T-helper 22 cell (primary cell): ENCODE measurements around the gene SH3GLB1.

Source experiments
- DNase-seq: peaks from one replicate; pipeline ENCODE4 v3.0.0-alpha.2; 2020; ENCODE audit warnings: low read depth

The SH3GLB1 gene

DNA sequence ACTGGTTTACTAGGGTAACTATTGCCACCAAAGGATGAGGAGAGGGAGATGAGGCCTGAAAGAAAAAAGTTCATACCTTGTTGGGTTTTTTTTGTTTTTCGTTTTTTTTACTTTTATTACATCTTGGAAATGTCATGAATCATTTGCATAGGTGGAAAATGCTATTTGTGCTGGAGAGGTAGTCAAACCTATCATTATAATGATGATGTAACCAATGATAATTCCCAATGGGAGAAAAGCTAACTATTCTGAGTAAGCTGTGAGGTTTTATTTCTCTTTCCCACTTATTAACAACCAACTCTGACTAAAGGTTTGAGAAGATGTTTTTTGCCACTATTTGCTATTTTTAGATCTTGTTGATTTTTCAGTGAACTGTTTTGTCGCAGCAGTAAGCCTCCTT lies 29.0 kb downstream of the SH3GLB1 start:
- DNase-seq: no peak

DNA sequence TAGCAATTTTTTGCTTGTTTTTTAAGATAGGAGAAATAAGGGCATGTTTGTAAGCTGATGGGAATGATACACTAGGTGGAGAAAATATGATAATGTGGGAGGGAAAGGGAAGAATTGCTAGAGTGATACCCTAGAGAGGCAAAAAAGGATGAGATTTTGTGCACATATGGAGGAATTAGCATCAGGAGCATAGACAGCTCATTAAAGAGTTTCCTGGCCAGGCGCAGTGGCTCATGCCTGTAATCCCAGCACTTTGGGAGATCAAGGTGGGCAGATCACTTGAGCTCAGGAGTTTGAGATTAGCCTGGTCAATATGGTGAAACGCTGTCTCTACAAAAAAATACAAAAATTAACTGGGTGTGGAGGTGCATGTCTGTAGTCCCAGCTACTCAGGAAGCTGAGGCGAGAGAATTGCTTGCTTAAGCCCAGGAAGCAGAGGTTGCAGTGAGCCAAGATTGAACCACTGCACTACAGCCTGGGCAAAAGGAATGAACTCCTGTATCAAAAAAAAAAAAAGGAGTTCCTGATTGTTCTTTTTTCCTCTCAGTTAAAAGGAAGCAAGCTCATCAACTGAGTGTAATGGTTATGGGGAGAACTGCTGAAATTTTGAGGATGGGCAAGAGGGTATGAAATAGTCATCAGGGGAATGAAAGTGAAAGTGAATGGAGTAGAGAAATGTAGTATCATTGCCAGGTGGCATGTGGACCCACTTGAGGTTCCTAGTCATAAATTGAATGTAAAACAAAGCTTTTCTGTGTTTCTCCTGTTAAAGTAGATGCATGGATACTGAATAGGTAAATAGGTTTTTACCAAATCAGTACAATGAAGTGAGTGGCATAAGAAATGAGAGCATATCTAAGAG lies 35.5 kb downstream of the SH3GLB1 start:
- DNase-seq: no peak

DNA sequence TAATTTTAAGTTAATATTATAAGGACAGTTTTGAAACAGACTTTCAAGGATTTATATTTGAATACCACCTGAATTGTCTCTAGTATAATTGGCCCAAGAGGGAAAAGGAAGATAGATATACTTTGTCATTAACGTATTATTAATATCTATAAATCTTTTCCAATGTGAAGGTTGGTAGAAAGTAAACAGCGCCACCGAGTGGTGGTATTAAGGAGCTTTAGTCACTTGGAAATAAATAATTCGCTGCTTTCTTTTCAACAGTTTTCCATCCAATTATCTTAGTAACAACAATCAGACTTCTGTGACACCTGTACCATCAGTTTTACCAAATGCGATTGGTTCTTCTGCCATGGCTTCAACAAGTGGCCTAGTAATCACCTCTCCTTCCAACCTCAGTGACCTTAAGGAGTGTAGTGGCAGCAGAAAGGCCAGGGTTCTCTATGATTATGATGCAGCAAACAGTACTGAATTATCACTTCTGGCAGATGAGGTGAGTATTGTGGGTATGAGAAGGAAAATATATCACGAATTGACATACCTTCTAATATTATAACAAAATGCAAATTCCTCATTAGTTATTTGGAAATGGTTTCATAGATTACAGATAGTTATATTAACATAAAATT lies 37.7 kb downstream of the SH3GLB1 start:
- DNase-seq: no peak

DNA sequence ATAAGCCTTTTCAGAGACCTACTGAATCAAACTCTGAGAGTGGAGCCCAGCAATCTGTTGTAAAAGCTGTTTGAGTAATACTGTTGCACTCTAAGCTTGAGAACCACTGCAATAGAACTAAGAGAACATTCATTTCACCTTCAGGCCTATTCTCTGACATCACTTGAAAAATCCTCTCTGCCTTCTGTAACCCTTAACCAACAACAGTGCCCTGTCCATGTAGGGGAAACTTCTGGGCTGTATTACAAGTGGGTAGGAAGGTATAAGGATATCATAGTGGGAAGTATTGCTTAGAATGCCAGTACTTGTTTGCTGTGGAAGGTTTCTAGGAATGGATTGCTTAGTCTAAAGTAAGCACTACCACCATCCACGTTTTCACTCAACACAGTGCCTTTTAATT lies 42.9 kb downstream of the SH3GLB1 start:
- DNase-seq: no peak

DNA sequence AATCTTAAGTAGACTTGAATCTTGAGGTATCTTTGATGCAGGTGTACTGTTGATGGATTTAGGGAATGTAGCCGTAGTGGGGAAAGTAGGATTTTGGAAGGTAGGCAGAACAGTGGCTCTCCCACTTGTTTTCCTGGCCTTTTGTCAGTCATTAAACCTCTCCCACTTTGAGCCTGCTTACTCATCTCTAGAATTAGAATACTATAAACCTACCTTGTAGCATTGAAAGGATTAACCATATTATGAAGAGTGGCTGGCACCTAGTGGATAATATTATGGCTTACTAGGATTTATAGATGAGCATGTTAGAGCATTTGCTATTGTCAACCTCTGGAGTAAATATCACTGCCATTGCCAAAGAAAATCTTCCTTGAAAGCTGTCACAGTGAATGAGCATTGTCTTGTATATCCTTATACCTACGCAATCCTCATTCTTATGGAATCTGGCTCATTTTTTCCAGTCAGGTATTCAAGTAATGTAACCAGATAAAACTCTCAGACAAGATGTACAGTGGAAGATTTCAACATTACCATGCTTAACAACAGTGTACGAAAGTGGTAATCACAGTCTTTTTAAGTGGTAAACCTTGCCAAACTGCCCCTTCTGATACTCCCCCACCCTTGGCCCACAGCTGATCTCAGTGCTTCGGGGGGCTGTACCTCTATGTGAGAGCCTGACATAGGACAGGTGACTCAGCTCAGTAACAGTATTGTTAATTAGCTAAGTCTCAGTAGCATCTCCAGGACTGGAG lies 44.4 kb downstream of the SH3GLB1 start:
- DNase-seq: no peak

DNA sequence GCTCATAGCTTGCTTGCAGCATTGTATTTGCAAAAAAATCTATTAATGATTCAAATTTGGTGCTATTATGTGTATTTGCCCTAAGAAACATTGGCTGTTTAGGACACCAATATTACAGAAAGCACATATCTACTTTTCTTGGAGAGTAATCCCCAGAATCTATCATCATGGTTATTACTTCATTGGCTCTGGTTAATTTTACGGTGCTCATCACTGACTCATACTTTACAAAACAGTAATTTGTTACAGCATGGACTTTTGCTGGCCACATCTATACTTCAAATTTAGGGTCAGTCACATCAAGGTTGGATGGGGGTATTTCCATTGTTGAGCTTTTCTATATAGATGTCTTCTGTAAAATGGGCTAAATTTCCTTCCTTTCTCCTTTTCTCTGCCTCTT lies 45.7 kb downstream of the SH3GLB1 start:
- DNase-seq: no peak

DNA sequence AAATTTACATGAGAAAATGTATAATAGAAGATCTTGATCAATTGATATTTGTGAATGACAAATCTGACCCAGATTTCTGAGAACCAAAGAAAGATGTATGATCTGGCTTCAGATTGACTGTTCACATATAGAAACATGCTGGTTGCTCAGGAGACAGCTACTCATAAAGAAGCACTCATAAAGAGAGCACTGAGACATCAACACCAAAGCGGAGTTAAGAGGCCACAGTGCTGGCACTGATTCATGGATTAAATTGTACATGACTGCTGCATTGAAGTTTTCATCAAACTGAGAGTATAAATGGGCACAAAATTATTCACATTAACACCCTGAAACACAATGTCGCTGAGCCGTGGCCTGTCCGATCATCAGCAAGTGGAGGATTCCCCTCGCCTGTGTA lies 46.2 kb downstream of the SH3GLB1 start:
- DNase-seq: no peak

DNA sequence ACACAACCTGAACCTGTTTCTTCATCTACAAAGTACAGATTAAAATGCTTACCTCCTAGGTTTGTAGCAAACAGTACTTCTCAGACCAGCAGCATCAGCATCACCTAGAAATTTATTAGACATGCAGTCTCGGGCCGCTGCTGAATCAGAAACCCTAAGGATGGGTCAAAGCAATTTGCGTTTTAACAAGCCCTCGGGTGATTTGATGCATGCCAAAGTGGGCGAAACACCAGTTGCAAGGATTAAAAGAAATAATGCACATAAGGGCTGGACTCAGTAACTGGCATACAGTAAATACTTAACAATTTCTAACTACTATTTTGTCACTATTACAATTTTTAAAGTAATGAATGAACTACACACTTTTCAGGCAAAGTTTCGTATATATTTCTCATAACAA lies 47.5 kb downstream of the SH3GLB1 start:
- no peak for DNase-seq

DNA sequence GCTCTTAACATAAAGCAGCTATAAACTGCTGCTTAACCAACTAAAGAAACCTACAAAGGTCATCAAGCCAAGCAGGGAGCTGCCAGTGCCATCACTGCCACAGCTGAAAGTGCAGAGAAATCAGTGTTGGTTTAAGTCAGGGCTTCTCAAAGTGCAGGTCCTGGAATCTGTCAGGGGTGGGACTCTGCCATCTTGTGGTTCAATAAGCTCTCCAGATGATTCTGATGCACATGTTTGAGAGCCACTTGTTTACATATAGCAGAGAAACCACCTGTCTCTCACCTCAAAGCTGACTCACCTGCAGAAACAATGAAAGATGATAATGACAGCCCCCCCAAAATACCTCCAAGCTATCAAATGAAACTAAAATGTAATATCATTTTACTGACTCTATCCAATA lies 49.3 kb downstream of the SH3GLB1 start:
- no peak for DNase-seq

DNA sequence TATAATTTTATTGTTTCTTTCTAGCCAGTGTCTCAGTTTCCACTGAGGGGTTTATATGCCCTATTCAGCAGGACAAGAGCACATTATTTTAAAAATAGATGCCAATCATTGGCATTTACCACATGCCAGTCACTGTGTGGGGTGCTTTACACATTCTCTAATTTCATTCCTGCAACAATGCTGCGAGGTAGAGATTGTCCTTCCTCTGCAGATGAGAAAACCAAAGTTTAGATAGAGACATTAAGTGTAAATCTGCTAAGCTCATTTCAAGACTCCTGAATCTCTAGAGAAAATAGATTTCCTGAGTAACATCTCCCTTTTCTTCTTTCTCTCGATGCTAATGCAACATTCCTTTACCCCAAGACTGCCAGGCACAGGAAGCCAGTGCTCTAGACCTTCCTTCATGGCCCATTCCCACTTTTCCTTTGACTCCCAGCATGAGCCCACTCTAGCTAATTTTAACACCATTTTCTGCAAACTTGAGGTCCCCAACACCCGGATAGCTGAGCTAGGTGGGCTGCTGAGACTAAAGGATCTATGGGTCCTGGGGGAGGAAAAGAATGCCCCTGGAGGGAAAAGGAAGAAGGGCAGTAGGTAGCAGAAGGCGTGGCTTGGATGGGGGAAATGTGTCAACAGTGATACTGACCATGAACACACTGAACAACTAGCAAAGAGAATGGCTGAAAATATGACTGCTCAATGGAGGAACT lies 50.0 kb downstream of the SH3GLB1 start:
- DNase-seq: no peak

DNA sequence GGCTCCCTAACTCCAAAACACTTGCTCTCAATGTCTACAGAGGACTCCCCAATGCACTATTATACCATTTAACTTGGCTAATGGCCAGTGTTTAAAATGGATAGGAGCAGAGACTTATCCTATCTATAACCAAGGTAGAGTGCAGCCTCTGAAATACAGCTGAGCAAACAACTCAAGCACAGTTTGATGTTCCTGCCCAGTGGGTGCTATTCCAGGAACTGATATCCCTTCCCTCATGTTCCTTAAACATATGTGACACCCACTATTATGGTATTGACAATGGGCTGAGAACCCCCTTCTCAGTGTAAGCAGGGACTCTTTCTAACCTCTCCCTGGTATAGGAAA lies 51.7 kb downstream of the SH3GLB1 start:
- no peak for DNase-seq

DNA sequence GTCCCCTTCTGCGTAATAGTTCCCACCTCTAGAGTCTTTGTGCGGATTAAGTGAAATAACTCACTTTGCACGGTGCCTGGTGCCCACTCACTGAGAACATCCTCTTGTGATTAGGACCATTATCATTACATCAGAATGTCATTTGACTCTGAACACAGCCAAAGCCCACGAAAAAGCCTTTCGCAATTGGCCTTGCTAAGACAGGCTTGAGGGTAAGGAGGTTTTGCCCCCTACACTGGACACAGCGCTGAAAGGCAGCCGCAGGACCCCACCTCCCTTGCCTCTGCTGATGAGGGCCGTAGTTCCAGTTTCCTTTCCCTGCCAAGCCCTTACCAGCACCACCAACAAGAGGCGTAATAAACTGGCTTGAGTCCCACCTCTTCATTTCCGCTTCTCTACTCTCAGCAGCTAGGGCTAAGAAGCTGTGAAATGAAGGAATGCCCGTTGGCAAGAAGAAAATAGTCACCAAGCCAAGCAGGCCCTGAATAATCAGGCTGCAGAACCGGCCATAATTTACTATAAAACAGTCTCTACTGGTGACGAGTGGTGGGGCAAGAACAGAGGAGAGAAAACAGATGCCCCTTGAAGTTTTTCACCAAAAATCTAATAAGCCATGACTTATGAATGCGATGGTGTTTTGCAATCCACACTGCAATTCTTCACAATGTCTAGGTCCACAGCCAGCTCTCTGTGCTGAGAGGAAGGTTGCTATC lies 53.1 kb downstream of the SH3GLB1 start:
- DNase-seq: no peak

DNA sequence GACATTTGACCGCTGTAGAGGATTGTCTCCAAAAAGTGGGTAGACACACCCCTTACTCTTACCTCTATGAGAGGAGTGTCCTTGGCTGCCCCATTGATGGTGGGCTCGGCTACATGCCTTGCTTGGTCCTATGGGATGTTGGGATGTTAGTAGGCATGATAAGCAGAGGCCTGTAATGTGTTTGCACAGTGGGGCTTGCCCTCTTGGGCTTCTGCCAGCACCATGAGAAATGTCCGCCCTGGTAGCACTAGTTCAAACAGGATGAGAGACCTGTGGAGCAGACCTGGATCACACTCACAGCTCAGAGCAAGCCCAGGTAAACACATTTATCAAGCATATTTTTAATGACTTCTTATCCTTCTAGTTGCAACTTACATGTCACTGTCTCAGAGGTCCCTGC lies 54.2 kb downstream of the SH3GLB1 start:
- DNase-seq: no peak

DNA sequence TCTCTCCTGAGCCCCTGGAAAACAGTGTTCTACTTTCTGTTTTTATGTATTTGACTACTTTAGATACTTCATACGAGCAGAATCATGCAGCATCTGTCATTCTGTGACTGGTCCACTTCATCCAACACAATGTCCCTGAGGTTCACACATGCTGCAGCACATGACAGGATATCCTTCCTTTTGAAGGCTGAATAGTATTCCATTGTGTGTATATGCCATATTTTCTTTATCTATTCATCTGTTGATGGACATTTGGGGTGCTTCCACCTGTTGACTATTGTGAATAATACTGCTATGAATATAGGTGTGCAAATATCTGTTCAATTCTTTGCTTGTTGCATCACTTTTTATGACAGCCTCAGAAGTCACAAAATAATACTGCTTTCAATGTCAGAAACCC lies 55.8 kb downstream of the SH3GLB1 start:
- no peak for DNase-seq

DNA sequence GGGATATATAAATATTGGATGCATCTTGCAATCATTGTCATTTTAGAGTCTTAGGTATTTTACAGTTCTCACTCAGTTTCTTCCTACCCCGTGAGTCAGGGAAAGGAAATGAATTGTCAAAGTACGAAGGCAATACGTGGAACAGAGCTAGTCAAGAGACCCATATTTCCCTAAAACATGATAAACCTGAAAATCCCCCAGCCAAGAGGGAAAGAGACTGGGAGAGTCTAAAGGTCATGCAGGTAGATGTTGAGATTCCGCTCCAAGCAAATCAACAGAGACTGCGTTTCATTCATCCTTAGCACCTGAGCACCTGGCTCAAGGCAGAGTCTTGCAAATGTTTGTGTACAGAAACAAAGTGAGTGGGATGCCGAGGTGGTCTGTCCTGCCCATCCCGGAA lies 58.0 kb downstream of the SH3GLB1 start:
- no peak for DNase-seq

DNA sequence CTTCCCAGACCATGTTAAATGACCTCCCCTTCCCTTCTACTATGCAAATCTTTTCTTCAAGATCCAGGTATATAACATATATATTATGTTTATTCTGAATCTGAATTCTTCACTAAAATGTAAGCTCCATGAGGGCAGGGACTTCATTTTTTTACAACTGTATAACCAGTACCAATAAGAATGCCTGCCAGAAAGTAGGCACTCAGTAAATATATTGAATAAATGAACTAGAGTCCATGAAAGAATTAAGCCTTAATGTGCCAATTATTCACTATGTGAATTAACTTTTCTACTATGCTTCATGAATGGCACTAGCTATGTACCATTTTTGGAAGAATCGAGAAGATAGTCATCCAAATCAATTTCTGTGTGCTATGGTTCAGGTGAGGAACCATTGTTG lies 60.1 kb downstream of the SH3GLB1 start:
- DNase-seq: no peak

DNA sequence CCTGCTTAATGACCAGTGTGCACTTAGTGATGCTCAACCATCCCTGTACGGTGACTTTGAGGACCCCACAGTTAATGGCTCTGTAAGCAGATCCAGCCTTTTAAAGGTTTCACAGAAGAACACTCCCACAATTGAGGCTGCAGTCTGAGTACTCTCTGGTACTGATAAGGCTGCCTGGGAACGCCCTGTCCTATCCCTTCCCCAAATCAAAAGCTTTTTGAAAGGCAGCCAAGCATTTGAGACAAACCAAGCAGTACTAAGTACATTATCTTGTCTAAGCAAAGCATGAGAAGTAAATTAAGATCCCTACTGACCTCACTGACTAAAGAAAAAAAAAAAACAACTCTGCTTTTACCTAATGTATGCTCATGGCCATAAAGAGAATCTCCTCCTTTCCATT lies 60.7 kb downstream of the SH3GLB1 start:
- DNase-seq: no peak

DNA sequence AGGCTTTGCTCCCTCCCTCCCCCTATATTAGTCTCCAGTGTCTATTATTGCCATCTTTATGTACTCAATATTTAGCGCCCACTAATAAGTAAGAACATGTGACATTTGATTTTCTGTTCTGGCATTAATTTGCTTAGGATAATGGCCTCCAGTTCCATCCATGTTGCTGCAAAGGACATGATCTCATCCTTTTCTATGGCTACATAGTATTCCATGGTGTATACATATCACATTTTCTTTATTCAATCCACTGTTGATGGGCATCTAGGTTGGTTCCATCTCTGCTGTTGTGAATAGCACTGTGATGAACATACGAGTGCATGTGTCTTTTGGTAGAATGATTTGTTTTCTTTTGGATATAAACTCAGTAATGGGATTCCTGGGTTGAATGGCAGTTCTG lies 61.3 kb downstream of the SH3GLB1 start:
- DNase-seq: no peak

DNA sequence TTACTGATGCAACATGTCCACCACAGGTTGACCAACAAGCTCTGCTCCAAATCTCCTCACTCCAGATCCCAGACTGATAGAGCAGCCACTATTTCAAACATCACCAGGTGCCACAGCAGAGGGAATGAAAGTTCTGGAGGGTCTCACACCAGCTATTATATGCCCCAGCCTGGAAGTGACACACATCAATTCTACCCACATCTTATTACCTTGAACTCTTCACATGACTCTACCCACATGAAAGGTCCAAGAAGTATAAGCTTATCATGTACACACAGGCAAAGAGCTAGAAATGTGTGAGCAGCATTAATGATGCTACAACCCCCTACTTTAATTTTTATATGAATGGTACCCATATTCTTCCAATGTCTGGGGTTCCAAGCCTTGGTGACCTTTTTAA lies 64.2 kb downstream of the SH3GLB1 start:
- DNase-seq: no peak

DNA sequence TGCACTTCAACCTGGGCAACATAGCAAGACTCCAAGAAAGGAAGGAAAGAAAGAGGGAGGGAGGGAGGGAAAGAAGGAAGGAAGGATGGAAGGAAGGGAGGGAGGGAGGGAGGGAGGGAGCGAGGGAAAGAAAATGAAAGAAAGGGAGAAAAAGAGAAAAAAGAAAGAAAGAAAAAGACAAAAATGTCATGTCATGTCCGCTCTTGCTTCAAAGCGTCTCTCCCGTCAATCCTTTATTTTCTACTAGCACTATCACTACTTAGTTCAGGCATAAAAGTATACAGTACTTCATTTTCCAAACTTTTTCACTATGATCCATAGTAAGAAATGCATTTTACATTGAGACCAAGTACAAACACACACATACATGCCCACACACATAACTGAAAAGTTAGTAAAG lies 64.7 kb downstream of the SH3GLB1 start:
- no peak for DNase-seq

DNA sequence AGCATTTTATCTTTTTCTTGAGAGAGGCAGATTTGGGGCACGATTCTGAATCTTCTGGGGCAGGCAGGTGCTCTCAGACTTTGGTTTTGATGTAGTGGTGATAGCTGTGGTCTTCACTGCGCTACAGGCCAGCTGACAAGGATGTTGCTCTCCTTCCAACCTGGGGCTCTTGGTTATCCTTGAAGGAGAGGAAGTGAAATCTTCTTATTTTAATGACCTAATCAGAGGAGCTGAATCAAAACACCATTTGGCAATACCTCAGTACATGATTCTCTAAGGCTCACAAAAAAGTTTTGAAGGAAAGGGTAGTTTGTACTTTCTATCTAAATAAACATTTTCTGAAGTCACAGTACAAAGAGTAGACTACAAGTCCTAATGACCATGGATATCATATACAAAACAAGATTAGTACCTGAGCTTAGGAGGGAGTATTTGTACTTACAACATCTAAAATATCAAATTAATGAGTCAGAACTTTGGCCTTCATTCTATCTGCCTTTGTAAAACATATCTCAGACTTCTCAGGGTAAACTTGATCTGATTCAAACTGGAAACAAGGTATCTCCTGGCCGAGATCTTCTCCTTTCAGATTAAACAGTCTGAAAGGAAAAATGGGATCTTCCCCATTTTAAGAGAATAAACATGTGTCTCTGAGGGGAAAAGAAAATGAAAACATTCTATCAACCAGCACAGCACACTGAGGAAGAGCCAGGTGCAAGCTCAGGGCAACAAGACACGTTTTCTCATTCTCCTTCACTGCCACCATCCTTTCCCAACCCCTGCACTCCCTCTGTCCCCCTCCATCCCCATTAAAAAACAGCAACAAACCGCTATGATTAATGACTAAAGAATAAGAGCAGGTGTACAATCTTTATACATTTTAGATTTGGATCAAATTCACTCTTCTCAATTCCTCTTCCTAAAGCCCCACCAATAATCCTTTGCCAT lies 69.2 kb downstream of the SH3GLB1 start:
- DNase-seq: no peak
